AG08395 (cell line): ENCODE measurements around the gene CXCL9.
"Not testable (repeated sequence)": the region's sequence is repeated elsewhere in the genome, so short reads cannot be mapped to it uniquely, and the experiment has no call there.

Experiments used
- DNase-seq: peaks from one replicate; pipeline ENCODE4 v3.0.0; 2012; ENCODE audit warnings: mixed read lengths, low spot score

The CXCL9 gene

GRCh38 chr4:76011700-76012387 lies 4.5 kb upstream of the CXCL9 start:
- DNase-seq = peak; percentile 76

- no peak for DNase-seq
Observed at GRCh38 chr4:76011018-76011670, 3.8 kb upstream of the CXCL9 start.

- DNase-seq = no peak
Observed at GRCh38 chr4:76010576-76010975, 3.3 kb upstream of the CXCL9 start.

- DNase-seq = no peak
Observed at GRCh38 chr4:76009311-76009710, 2.0 kb upstream of the CXCL9 start.

GRCh38 chr4:76003620-76004019 lies 3.7 kb downstream of the CXCL9 start:
- no peak for DNase-seq

GRCh38 chr4:76003035-76003434 lies 4.3 kb downstream of the CXCL9 start:
- DNase-seq = no peak

GRCh38 chr4:76002176-76002575 lies 5.1 kb downstream of the CXCL9 start:
- no peak for DNase-seq

GRCh38 chr4:76001700-76002099 lies 5.6 kb downstream of the CXCL9 start:
- no peak for DNase-seq

GRCh38 chr4:76000279-76000678 lies 7.0 kb downstream of the CXCL9 start:
- DNase-seq = no peak

GRCh38 chr4:75998525-75999147 lies 8.7 kb downstream of the CXCL9 start:
- not testable (repeated sequence) for DNase-seq

GRCh38 chr4:75997946-75998345 lies 9.4 kb downstream of the CXCL9 start:
- DNase-seq = no peak

GRCh38 chr4:75997081-75997480 lies 10.2 kb downstream of the CXCL9 start:
- no peak for DNase-seq

GRCh38 chr4:75995727-75996126 lies 11.6 kb downstream of the CXCL9 start:
- DNase-seq = peak; percentile 62

GRCh38 chr4:75992462-75992861 lies 14.8 kb downstream of the CXCL9 start:
- no peak for DNase-seq

GRCh38 chr4:75989846-75990528 lies 17.3 kb downstream of the CXCL9 start:
- DNase-seq = no peak

- peak; percentile 95 for DNase-seq
Observed at GRCh38 chr4:75985116-75985515, 22.2 kb downstream of the CXCL9 start.

- no peak for DNase-seq
Observed at GRCh38 chr4:75980576-75980975, 26.7 kb downstream of the CXCL9 start.

- no peak for DNase-seq
Observed at GRCh38 chr4:75976177-75976576, 31.1 kb downstream of the CXCL9 start.

GRCh38 chr4:75973766-75974165 lies 33.5 kb downstream of the CXCL9 start:
- DNase-seq = no peak

GRCh38 chr4:75968084-75968483 lies 39.2 kb downstream of the CXCL9 start:
- DNase-seq = no peak

- DNase-seq = no peak
Observed at GRCh38 chr4:75963558-75963957, 43.8 kb downstream of the CXCL9 start.

- DNase-seq = not testable (repeated sequence)
Observed at GRCh38 chr4:75962072-75962471, 45.2 kb downstream of the CXCL9 start.

GRCh38 chr4:75958546-75958945 lies 48.8 kb downstream of the CXCL9 start:
- not testable (repeated sequence) for DNase-seq
